WTC11 (cell line): Measurements from ENCODE around the gene FTH1. TPM values are rescaled to one million over a fixed set of nuclear protein-coding genes. Genes with fewer than 3 reads are reported as not detected.

Source experiments
- AR ChIP-seq: fragments of 250-450 bp; sonication (Bioruptor Pico); IDR thresholded peaks from 2 replicates; pipeline ENCODE4 v1.9.0; 2021; ENCODE audit warnings: mild to moderate bottlenecking
- ATF1 ChIP-seq: sonication (generic); formaldehyde crosslinking; IDR thresholded peaks from 2 replicates; pipeline ENCODE4 v1.8.1; 2023; ENCODE audit warnings: mild to moderate bottlenecking, moderate library complexity, missing genetic modification reagents
- ATF2 ChIP-seq: sonication (generic); formaldehyde crosslinking; IDR thresholded peaks from 2 replicates; pipeline ENCODE4 v1.8.1; 2022; ENCODE audit warnings: low read depth, missing genetic modification reagents, borderline replicate concordance
- ATF6 ChIP-seq: sonication (generic); formaldehyde crosslinking; IDR thresholded peaks from 2 replicates; pipeline ENCODE4 v1.8.1; 2023; ENCODE audit warnings: mild to moderate bottlenecking, missing genetic modification reagents
- CREB1 ChIP-seq: sonication (generic); formaldehyde crosslinking; IDR thresholded peaks from 2 replicates; pipeline ENCODE4 v1.8.0; 2023; ENCODE audit warnings: mild to moderate bottlenecking, missing genetic modification reagents
- CTCF ChIP-seq: fragments of 200-600 bp; IDR thresholded peaks from 2 replicates; pipeline ENCODE4 v1.8.0; 2022; ENCODE audit warnings: antibody characterized with exemption
- E2F4 ChIP-seq: sonication (generic); formaldehyde crosslinking; IDR thresholded peaks from 2 replicates; pipeline ENCODE4 v1.8.1; 2022; ENCODE audit warnings: low read depth, mild to moderate bottlenecking, moderate library complexity, missing genetic modification reagents, borderline replicate concordance
- ERG ChIP-seq: fragments of 250-450 bp; sonication (Bioruptor Pico); IDR thresholded peaks from 2 replicates; pipeline ENCODE4 v1.8.0; 2021; ENCODE audit warnings: mild to moderate bottlenecking
- ESRRA ChIP-seq: sonication (generic); formaldehyde crosslinking; IDR thresholded peaks from 2 replicates; pipeline ENCODE4 v1.8.1; 2022; ENCODE audit warnings: mild to moderate bottlenecking, missing genetic modification reagents, borderline replicate concordance
- GRHL2 ChIP-seq: fragments of 250-450 bp; sonication (Bioruptor Pico); IDR thresholded peaks from 2 replicates; pipeline ENCODE4 v1.8.0; 2022; ENCODE audit warnings: mild to moderate bottlenecking, moderate library complexity; ENCODE audit not compliant: insufficient replicate concordance, severe bottlenecking
- KAT7 ChIP-seq: sonication (generic); formaldehyde crosslinking; IDR thresholded peaks from 2 replicates; pipeline ENCODE4 v1.8.1; 2023; ENCODE audit warnings: missing genetic modification reagents, mild to moderate bottlenecking, borderline replicate concordance
- NFATC4 ChIP-seq: fragments of 250-450 bp; sonication (Bioruptor Pico); IDR thresholded peaks from 2 replicates; pipeline ENCODE4 v1.9.0; 2021; ENCODE audit warnings: mild to moderate bottlenecking
- NR1H2 ChIP-seq: sonication (generic); formaldehyde crosslinking; IDR thresholded peaks from 2 replicates; pipeline ENCODE4 v1.9.0; 2021; ENCODE audit warnings: mild to moderate bottlenecking, moderate library complexity, missing genetic modification reagents
- NR3C1 ChIP-seq: sonication (generic); formaldehyde crosslinking; conservative IDR thresholded peaks from 2 replicates; pipeline ENCODE4 v1.8.1; 2023; ENCODE audit warnings: low read depth, mild to moderate bottlenecking, missing genetic modification reagents
- RORB ChIP-seq: fragments of 250-450 bp; sonication (Bioruptor Pico); IDR thresholded peaks from 2 replicates; pipeline ENCODE4 v1.9.0; 2021; ENCODE audit warnings: mild to moderate bottlenecking
- SP1 ChIP-seq: sonication (generic); formaldehyde crosslinking; conservative IDR thresholded peaks from 2 replicates; pipeline ENCODE4 v1.8.1; 2022; ENCODE audit warnings: missing genetic modification reagents
- TP53 ChIP-seq: sonication (generic); formaldehyde crosslinking; IDR thresholded peaks from 2 replicates; pipeline ENCODE4 v1.8.1; 2023; ENCODE audit warnings: mild to moderate bottlenecking, missing genetic modification reagents
- ZBTB21 ChIP-seq: sonication (generic); formaldehyde crosslinking; IDR thresholded peaks from 2 replicates; pipeline ENCODE4 v1.8.1; 2023; ENCODE audit warnings: mild to moderate bottlenecking, missing genetic modification reagents, borderline replicate concordance
- ZBTB43 ChIP-seq: sonication (generic); formaldehyde crosslinking; IDR thresholded peaks from 2 replicates; pipeline ENCODE4 v1.8.1; 2023; ENCODE audit warnings: mild to moderate bottlenecking, missing genetic modification reagents
- ZNF138 ChIP-seq: sonication (generic); formaldehyde crosslinking; conservative IDR thresholded peaks from 2 replicates; pipeline ENCODE4 v1.8.1; 2022; ENCODE audit warnings: mild to moderate bottlenecking, moderate library complexity, missing genetic modification reagents
- ZNF416 ChIP-seq: fragments of 250-450 bp; sonication (Bioruptor Pico); IDR thresholded peaks from 2 replicates; pipeline ENCODE4 v1.9.0; 2021; ENCODE audit warnings: mild to moderate bottlenecking, inconsistent platforms
- ZNF532 ChIP-seq: fragments of 250-450 bp; sonication (Bioruptor Pico); IDR thresholded peaks from 2 replicates; pipeline ENCODE4 v1.9.0; 2021; ENCODE audit warnings: mild to moderate bottlenecking, borderline replicate concordance
- total RNA-seq: library from RNA; stranded (reverse); gene quantifications from 3 replicates; pipeline ENCODE4 v1.2.3, GENCODE V29; 2021

Gene FTH1
- total RNA-seq, 1 experiment from 2014 or later = 1,108 TPM

- TF ChIP-seq E2F4 (CRISPR knock-in tag) (0 out of 2 replicates have a peak, but pooled peaks have one; percentile 67), ZNF416 (no peak), ZBTB43 (CRISPR knock-in tag) (peak; percentile 89), KAT7 (CRISPR knock-in tag) (no peak), AR (CRISPR knock-in tag) (no peak), RORB (no peak), NR3C1 (no peak), CREB1 (CRISPR knock-in tag) (peak; percentile 88), ZNF532 (CRISPR knock-in tag) (no peak), SP1 (peak; percentile 93), ZNF138 (CRISPR knock-in tag) (no peak), ATF2 (CRISPR knock-in tag) (peak; percentile 74; the same call in 1 of the 2 replicates), ATF6 (no peak), GRHL2 (CRISPR knock-in tag) (no peak), NFATC4 (CRISPR knock-in tag) (no peak), ERG (CRISPR knock-in tag) (no peak), NR1H2 (no peak), CTCF (no peak), ZBTB21 (CRISPR knock-in tag) (no peak; the same call in 1 of the 2 replicates), ESRRA (peak; percentile 54; the same call in 1 of the 2 replicates), TP53 (peak; percentile 96), ATF1 (CRISPR knock-in tag) (peak; percentile 89; the same call in 1 of the 2 replicates)
Measured at GRCh38 chr11:61955422-61956135, 11.9 kb downstream of the FTH1 start (continued).
